ENCODE results near the gene FILIP1.

- TF ChIP-seq, protein P1, sequence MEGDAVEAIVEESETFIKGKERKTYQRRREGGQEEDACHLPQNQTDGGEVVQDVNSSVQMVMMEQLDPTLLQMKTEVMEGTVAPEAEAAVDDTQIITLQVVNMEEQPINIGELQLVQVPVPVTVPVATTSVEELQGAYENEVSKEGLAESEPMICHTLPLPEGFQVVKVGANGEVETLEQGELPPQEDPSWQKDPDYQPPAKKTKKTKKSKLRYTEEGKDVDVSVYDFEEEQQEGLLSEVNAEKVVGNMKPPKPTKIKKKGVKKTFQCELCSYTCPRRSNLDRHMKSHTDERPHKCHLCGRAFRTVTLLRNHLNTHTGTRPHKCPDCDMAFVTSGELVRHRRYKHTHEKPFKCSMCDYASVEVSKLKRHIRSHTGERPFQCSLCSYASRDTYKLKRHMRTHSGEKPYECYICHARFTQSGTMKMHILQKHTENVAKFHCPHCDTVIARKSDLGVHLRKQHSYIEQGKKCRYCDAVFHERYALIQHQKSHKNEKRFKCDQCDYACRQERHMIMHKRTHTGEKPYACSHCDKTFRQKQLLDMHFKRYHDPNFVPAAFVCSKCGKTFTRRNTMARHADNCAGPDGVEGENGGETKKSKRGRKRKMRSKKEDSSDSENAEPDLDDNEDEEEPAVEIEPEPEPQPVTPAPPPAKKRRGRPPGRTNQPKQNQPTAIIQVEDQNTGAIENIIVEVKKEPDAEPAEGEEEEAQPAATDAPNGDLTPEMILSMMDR (conservative IDR thresholded peaks at IDR 0.05; ENCODE audit: low read length), result no peak
- no peak for TF ChIP-seq EZH2phosphoT487 (IDR thresholded peaks at IDR 0.05; ENCODE audit: borderline replicate concordance)
Observed at GRCh38 chr6:75249837-75250236, 243.8 kb downstream of the FILIP1 start.

All from Loucy (cell line).